C4-2B (cell line): Measurements from ENCODE around the gene FBXL15.

Experiments
- H3K27ac ChIP-seq: fragments of 450-650 bp; 2 replicates; pipeline ENCODE4 v1.5.1; 2017
- CTCF ChIP-seq: fragments of 450-650 bp; conservative IDR thresholded peaks from 2 replicates; pipeline ENCODE4 v1.5.1; 2017; ENCODE audit warnings: mild to moderate bottlenecking
- ZFX ChIP-seq: fragments of 450-650 bp; IDR thresholded peaks from 2 replicates; pipeline ENCODE4 v1.6.1; 2017

The FBXL15 gene

GRCh38 chr10:102420181-102420713, 389 bp upstream of the FBXL15 start:
- TF ChIP-seq ZFX (no peak), CTCF (no peak)
- H3K27ac ChIP-seq: peak overlapping the region; percentile 93

- TF ChIP-seq ZFX: peak; percentile 10
- TF ChIP-seq CTCF: no peak
- H3K27ac ChIP-seq: peak overlapping the region; percentile 93
Observed at GRCh38 chr10:102421507-102421756, 796 bp downstream of the FBXL15 start.

- peak overlapping the region; percentile 93 for H3K27ac ChIP-seq
Observed at GRCh38 chr10:102421757-102422512, 1.3 kb downstream of the FBXL15 start.

GRCh38 chr10:102422545-102423129, 2.0 kb downstream of the FBXL15 start:
- peak overlapping the region; percentile 93 for H3K27ac ChIP-seq
- TF ChIP-seq ZFX (no peak), CTCF (peak; percentile 97)

More at GRCh38 chr10:102421757-102422512, 1.3 kb downstream of the FBXL15 start:
- TF ChIP-seq CTCF (no peak), ZFX (no peak)

GRCh38 chr10:102423372-102423968, 2.8 kb downstream of the FBXL15 start:
- peak overlapping the region; percentile 93 for H3K27ac ChIP-seq
- TF ChIP-seq CTCF (no peak), ZFX (no peak)

- TF ChIP-seq ZFX (no peak), CTCF (no peak)
- H3K27ac ChIP-seq: no peak overlapping the region
Observed at GRCh38 chr10:102424145-102424544, 3.5 kb downstream of the FBXL15 start.

GRCh38 chr10:102424916-102425315, 4.3 kb downstream of the FBXL15 start:
- no peak for TF ChIP-seq CTCF
- TF ChIP-seq ZFX: no peak
- no peak overlapping the region for H3K27ac ChIP-seq
